Sigmoid colon (tissue), 7 donors: Measurements from ENCODE around the gene ANP32D. TPM values are rescaled to one million over a fixed set of nuclear protein-coding genes. Genes with fewer than 3 reads are reported as not detected.
"Not testable (repeated sequence)": the region's sequence is repeated elsewhere in the genome, so short reads cannot be mapped to it uniquely, and the experiment has no call there.

ENCODE experiments used
- DNase-seq: peaks from one replicate; pipeline ENCODE4 v3.0.0-alpha.2; 2019
- H3K27ac ChIP-seq, 4 donors: fragments of 200-600 bp; sonication (generic); one replicate each; pipeline ENCODE4 v1.5.1; 2016 to 2019; ENCODE audit warnings: mild to moderate bottlenecking in 1 of 4
- H3K27me3 ChIP-seq, 3 donors: fragments of 200-600 bp; sonication (generic); one replicate each; pipeline ENCODE4 v1.5.1; 2019; ENCODE audit warnings: mild to moderate bottlenecking in 1 of 3
- H3K36me3 ChIP-seq, 4 donors: fragments of 200-600 bp; sonication (generic); one replicate each; pipeline ENCODE4 v1.5.1; 2016 to 2019
- H3K4me1 ChIP-seq, 4 donors: fragments of 200-600 bp; sonication (generic); one replicate each; pipeline ENCODE4 v1.5.1; 2017 to 2019
- H3K4me3 ChIP-seq, 4 donors: fragments of 200-600 bp; sonication (generic); one replicate each; pipeline ENCODE4 v1.5.1; 2017 to 2019; ENCODE audit warnings: mild to moderate bottlenecking in 2 of 4, moderate library complexity in 1 of 4
- H3K9me3 ChIP-seq, 4 donors: fragments of 200-600 bp in 3 of 4; sonication (generic) in 3 of 4; one replicate each; pipeline versions ENCODE4 v1.5.1 to v1.6.1; 2013 to 2019
- EP300 ChIP-seq, 4 donors: sonication (generic); formaldehyde crosslinking; IDR thresholded peaks; one replicate each; pipeline ENCODE4 v1.6.1; 2017; ENCODE audit warnings: antibody characterized with exemption in 4 of 4
- POLR2A ChIP-seq, 2 donors: fragments of 450-650 bp; IDR thresholded peaks; one replicate each; pipeline ENCODE4 v1.6.1; 2016; ENCODE audit warnings: antibody characterized with exemption in 2 of 2, mild to moderate bottlenecking in 2 of 2, moderate library complexity in 2 of 2
- POLR2AphosphoS5 ChIP-seq, 4 donors: sonication (generic); formaldehyde crosslinking; IDR thresholded peaks; one replicate each; pipeline ENCODE4 v1.6.1; 2017; ENCODE audit warnings: antibody characterized with exemption in 4 of 4
- WGBS, 2 donors: extraction: QIAGEN DNeasy Blood & Tissue Kit; methylation state at CpG; one replicate each; pipeline ENCODE4 v1.1.7; 2013; 5-methylcytosine and 5-hydroxymethylcytosine counted together
- intact Hi-C: fragments of 100-400 bp; cut with DNase I; formaldehyde crosslinking; loops from one replicate; pipeline ENCODE4 v1.15.1; 2023
- polyA plus RNA-seq, 3 donors: library from polyadenylated mRNA; stranded (reverse); fragments of 200-250 nt; gene quantifications; one replicate each; pipeline ENCODE4 v1.2.3, GENCODE V29; 2013
- total RNA-seq, 4 donors: library from RNA; depleted of rRNA; stranded (reverse); fragments of >200 nt; gene quantifications; one replicate each; pipeline ENCODE4 v1.1.0, GENCODE V29; 2016
- TF ChIP-seq, protein P1 (sequence below), 4 experiments: fragments of 450-650 bp in 3 of 4; fragments of 200-600 bp in 1 of 4; IDR thresholded peaks; one replicate each; pipeline ENCODE4 v1.5.1; 2016 to 2019; ENCODE audit warnings: antibody characterized with exemption in 4 of 4, mild to moderate bottlenecking in 3 of 4, moderate library complexity in 2 of 4
- donor health status: healthy with polysubstance abuse.
- donor health status: Bipolar disorder and iron deficiency.
- donor health status: healthy.

The ANP32D gene
- total and polyA plus RNA-seq, 7 donors = 0.82 to 3.9 (median 1.9) TPM; not detected in 4

DNA sequence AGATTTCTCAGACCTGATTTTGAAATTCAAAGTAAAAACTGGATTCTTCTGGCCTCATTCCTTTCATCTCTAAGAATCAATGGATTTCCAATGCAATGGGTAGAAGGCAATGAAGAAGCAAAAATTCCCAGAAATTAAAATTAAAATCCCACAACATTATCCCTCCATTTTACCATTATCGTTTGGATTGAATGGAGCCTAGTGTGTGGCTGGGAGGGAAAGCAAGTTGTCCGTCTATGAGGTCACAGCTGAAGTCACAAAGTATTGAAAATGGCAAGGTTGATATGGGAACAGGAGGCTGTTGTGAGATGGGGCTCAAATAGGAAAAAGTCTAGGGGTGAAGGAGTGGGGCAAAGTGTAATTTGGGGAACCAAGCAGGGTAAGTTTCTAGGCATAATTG lies 9.8 kb downstream of the ANP32D start, which contains the start of gene C12orf54:
C12orf54 (plus strand) TSS at position 301 of the 400 bp plus-strand sequence. CDS start 799 bp downstream, outside the sequence.
- intact Hi-C loops = no loop called here
- no peaks in the 10 kb centered on the region for H3K36me3 ChIP-seq
- 89 to 93% methylated on average over 2 of the region's 2 CpGs for WGBS, 2 donors
- H3K27ac ChIP-seq = no peak within 1 kb of the TSS
- no peak for DNase-seq
- H3K4me1 ChIP-seq = no peaks in the 10 kb centered on the region
- no peaks in the 10 kb centered on the region for H3K27me3 ChIP-seq
- H3K4me3 ChIP-seq = no peak within 1 kb of the TSS
- no peaks in the 10 kb centered on the region for H3K9me3 ChIP-seq
- TF ChIP-seq, protein P1, sequence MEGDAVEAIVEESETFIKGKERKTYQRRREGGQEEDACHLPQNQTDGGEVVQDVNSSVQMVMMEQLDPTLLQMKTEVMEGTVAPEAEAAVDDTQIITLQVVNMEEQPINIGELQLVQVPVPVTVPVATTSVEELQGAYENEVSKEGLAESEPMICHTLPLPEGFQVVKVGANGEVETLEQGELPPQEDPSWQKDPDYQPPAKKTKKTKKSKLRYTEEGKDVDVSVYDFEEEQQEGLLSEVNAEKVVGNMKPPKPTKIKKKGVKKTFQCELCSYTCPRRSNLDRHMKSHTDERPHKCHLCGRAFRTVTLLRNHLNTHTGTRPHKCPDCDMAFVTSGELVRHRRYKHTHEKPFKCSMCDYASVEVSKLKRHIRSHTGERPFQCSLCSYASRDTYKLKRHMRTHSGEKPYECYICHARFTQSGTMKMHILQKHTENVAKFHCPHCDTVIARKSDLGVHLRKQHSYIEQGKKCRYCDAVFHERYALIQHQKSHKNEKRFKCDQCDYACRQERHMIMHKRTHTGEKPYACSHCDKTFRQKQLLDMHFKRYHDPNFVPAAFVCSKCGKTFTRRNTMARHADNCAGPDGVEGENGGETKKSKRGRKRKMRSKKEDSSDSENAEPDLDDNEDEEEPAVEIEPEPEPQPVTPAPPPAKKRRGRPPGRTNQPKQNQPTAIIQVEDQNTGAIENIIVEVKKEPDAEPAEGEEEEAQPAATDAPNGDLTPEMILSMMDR (IDR thresholded peaks at IDR 0.05) = no peak
- TF ChIP-seq POLR2AphosphoS5 (IDR thresholded peaks at IDR 0.05) = no peak
- no peak for TF ChIP-seq EP300 (IDR thresholded peaks at IDR 0.05)
- no peak for TF ChIP-seq POLR2A (IDR thresholded peaks at IDR 0.05)

DNA sequence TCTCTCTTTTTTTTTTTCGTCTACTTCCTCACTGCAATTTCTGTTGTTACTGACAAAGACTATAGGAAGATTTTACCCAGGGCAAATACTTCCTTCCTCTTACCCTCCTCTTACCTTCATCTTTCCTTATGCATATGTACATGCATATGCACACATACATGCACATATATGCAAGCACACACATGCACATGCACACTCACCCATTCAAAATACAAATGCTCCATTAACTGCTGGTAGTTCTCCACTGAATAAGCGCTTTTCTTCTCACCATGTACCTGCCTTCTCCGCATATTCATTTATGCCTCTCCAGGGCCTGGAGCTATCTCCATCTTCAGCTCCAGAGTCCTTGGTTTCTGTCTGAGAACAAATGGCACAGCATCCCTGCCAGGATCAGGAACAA lies 10.6 kb downstream of the ANP32D start:
- no peaks in the 10 kb centered on the region for H3K27me3 ChIP-seq
- no peak overlapping the region for H3K4me3 ChIP-seq
- DNase-seq = no peak
- H3K36me3 ChIP-seq = no peaks in the 10 kb centered on the region
- intact Hi-C loops = no loop called here
- no peak for TF ChIP-seq POLR2A (IDR thresholded peaks at IDR 0.05)
- TF ChIP-seq EP300 (IDR thresholded peaks at IDR 0.05) = no peak
- TF ChIP-seq POLR2AphosphoS5 (IDR thresholded peaks at IDR 0.05) = no peak
- TF ChIP-seq, protein P1 (IDR thresholded peaks at IDR 0.05) = no peak
- H3K27ac ChIP-seq = no peak overlapping the region
- H3K9me3 ChIP-seq = no peaks in the 10 kb centered on the region
- 91 to 96% methylated on average over 3 of the region's 3 CpGs for WGBS, 2 donors
- no peaks in the 10 kb centered on the region for H3K4me1 ChIP-seq

DNA sequence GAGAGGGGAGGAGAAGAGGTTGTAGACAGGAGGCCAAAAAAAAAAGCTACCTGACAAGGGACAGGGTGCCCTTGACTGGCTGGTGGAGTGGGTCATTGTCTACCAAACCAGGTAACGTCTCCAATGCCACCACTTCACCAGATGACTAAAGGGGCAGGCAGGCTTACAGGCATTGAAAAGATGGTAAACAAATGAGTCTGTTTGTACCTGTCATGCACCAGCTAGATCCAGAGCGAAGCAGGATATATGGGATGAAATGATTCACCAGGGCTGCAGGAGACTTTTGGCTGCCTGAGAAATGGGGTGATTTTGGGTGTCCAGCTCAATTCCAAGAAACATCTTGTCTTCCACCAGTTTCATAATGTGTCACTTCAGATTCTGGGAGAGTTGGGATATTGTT lies 13.9 kb downstream of the ANP32D start:
- TF ChIP-seq, protein P1 (IDR thresholded peaks at IDR 0.05) = no peak
- TF ChIP-seq EP300 (IDR thresholded peaks at IDR 0.05) (no peak), POLR2AphosphoS5 (IDR thresholded peaks at IDR 0.05) (no peak), POLR2A (IDR thresholded peaks at IDR 0.05) (no peak)
- Histone ChIP-seq H3K27ac (no peak overlapping the region), H3K9me3 (no peaks in the 10 kb centered on the region), H3K27me3 (no peaks in the 10 kb centered on the region), H3K4me3 (no peak overlapping the region), H3K36me3 (no peaks in the 10 kb centered on the region), H3K4me1 (peaks cover 0 to 11% (median 3%) of the 10 kb centered on the region in 4 donors)
- intact Hi-C loops = no loop called here
- DNase-seq = no peak
- 77 to 84% methylated on average over 2 of the region's 2 CpGs for WGBS, 2 donors

DNA sequence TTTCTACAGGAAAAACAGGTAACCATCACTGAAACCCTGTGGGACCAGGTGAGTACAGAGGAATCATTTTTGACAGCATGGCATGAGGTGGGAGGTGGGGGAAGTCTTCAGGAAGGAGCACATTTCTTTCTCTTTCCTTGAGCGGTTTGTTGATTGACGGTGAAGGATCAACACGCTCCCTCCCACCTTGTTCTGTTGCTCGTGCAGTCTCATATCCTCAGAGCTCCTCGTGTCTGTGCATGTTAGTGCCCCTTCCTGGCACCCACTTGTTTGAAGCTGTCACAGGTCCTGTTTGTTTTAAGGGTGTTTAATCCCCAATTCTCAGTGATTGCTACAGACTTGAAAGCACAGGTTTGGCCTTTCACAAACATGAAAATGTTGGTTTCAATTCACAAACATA lies 14.3 kb downstream of the ANP32D start:
- Histone ChIP-seq H3K27ac (no peak overlapping the region), H3K27me3 (no peaks in the 10 kb centered on the region), H3K4me1 (peaks cover 0 to 11% (median 3%) of the 10 kb centered on the region in 4 donors), H3K9me3 (no peaks in the 10 kb centered on the region), H3K4me3 (no peak overlapping the region), H3K36me3 (no peaks in the 10 kb centered on the region)
- TF ChIP-seq, protein P1 (IDR thresholded peaks at IDR 0.05) = no peak
- TF ChIP-seq POLR2A (IDR thresholded peaks at IDR 0.05) (no peak), POLR2AphosphoS5 (IDR thresholded peaks at IDR 0.05) (no peak), EP300 (IDR thresholded peaks at IDR 0.05) (no peak)
- WGBS, 2 donors = 57 to 65% methylated on average over 5 of the region's 5 CpGs
- DNase-seq = no peak
- intact Hi-C loops = no loop called here

DNA sequence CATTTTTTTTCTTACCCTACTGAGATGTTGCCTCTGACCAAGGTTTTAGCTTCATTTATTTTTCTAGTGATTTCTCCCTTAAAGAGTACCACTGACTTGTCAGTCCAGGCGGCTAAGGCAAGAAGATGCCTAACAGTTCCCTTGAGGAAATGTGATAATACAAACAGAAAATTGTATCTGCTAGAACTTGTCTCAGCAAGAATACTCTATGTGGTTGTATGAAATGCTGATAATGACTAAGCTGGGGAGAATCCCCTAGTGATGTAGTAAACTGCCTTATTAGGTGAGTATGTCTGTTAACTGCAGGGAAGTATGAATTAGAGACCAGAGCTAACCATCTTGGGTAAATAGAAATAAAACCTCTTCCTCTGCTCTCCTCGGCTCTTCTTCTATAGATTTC lies 16.7 kb downstream of the ANP32D start:
- H3K4me3 ChIP-seq = no peak overlapping the region
- 55 to 65% methylated on average over 2 of the region's 2 CpGs for WGBS, 2 donors
- intact Hi-C loops = no loop called here
- H3K27ac ChIP-seq = peak overlapping the region in 1 of 4 donors; percentile 25
- H3K4me1 ChIP-seq = peaks cover 0 to 11% (median 3%) of the 10 kb centered on the region in 4 donors
- H3K9me3 ChIP-seq = no peaks in the 10 kb centered on the region
- no peaks in the 10 kb centered on the region for H3K36me3 ChIP-seq
- TF ChIP-seq, protein P1 (IDR thresholded peaks at IDR 0.05) = no peak
- TF ChIP-seq EP300 (IDR thresholded peaks at IDR 0.05) = no peak
- TF ChIP-seq POLR2A (IDR thresholded peaks at IDR 0.05) = no peak
- no peak for TF ChIP-seq POLR2AphosphoS5 (IDR thresholded peaks at IDR 0.05)
- no peaks in the 10 kb centered on the region for H3K27me3 ChIP-seq
- DNase-seq = no peak

DNA sequence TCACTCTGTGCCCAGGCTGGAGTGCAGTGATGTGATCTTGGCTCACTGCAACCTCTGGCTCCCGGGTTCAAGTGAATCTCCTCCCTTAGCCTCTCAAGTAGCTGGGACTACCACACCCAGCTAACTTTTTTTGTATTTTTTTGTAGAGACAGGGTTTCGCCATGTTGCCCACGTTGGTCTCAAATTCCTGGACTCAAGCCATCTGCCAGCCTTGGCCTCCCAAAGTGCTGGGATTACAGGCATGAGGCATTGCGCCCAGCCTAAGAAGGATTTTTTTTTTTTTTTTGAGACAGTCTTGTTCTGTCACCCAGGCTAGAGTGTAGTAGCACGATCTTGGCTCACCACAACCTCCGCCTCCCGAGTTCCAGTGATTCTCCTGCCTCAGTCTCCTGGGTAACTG lies 17.1 kb downstream of the ANP32D start:
- 85 to 87% methylated on average over 7 of the region's 7 CpGs for WGBS, 2 donors
- H3K36me3 ChIP-seq, intact Hi-C loops, H3K4me3 ChIP-seq, H3K9me3 ChIP-seq, DNase-seq, H3K27me3 ChIP-seq: not testable (repeated sequence)
- Histone ChIP-seq H3K27ac (peak overlapping the region in 1 of 4 donors; percentile 25), H3K4me1 (peaks cover 0 to 11% (median 3%) of the 10 kb centered on the region in 4 donors)

DNA sequence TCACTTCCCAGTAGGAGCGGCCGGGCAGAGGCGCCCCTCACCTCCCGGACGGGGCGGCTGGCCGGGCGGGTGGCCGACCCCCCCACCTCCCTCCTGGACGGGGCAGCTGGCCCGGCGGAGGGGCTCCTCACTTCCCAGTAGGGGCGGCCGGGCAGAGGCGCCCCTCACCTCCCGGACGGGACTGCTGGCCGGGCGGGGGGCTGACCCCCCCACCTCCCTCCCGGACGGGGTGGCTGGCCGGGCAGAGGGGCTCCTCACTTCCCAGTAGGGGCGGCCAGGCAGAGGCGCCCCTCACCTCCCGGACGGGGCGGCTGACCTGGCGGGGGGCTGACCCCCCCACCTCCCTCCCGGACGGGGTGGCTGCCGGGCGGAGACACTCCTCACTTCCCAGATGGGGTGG lies 27.9 kb downstream of the ANP32D start:
- H3K4me1 ChIP-seq, H3K36me3 ChIP-seq, H3K4me3 ChIP-seq, H3K9me3 ChIP-seq, intact Hi-C loops, H3K27ac ChIP-seq, H3K27me3 ChIP-seq, DNase-seq: not testable (repeated sequence)
- 94% methylated on average over 26 to 32 of the region's 32 CpGs for WGBS, 2 donors
